ENCODE data around the gene FLRT1.

FLRT1 gene

DNA sequence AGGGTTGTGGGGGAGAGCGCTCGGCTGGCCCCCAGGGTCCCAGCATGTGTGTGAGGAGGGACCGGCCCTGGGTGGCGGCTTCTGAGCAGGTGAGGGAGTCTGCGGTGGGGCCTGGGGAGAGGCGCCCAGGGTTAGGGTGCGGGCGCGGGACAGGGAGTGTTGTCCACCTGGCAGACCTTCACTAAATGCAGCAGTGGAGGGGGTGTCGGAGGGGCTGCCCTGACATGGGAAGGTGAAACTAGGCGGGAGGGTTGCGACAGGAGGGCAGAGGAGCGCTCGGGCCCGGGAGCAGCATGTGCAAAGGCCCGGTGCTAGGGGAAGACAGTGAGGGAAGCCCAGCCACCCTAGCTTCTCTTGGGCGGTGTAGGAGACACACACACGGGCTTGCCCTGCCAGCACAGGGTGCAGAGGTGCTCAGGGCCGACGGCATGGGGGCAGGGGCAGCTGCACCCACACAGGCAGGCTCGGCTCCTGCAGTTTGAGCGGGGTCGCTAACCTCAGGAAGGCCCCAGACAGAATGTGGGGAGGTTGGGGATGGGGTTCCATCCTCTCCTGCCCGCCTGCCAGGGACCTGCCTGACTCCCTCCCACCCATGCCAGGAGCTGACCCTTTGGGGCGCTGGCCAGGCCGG lies 27.3 kb upstream of the FLRT1 start:
- peak overlapping the region; percentile 77 for H3K4me2 ChIP-seq (ENCODE audit: low read length)
- H3K9me3 ChIP-seq (replicated peaks; ENCODE audit: low read length) = no peaks in the 10 kb centered on the region
- H3K36me3 ChIP-seq (ENCODE audit: insufficient read depth, low read length) = no peaks in the 10 kb centered on the region
- peak overlapping the region; percentile 47 for H3K4me3 ChIP-seq (ENCODE audit: low read length)
- H3K27me3 ChIP-seq (ENCODE audit: control insufficient read depth, insufficient read depth, low read length) = no peaks in the 10 kb centered on the region
- peaks cover 15% of the 10 kb centered on the region for H3K4me1 ChIP-seq (ENCODE audit: control insufficient read depth, insufficient read depth, low read length)
- H3K9ac ChIP-seq (ENCODE audit: low read depth, low read length) = no peak overlapping the region

DNA sequence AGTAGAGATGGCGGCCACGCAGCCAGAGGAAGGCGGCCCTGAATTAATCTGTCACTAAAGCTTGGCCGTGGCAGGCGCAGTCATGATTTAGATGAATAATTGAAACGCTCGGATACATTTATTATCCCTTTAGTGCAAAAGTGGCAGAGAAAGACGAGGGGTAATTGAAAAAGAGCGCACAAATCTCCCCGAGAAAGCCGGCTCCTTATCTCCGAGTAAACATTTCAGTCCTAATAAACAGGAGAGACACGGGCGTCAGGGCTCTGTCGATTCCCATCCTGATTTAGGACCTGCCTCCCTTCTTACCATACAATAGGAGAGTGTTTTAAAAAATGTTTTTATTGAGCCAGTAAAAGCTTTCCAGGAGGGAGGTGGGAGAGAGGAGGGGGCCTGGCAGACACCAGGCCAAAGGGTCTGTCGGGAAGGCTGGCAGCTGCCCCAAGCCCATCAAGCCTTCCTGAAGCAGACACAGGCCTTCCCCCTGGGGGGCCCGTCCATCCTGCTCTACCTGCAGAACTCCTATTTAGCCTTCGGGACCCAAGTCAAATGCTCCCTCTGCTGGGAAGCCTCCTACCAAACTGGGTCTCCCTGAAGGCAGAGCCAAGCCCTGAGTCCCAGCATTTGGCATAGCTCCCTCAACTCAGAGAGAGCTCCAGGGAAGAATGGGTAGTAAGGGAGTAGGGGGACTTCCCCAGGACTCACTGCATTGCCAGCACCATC lies 26.7 kb upstream of the FLRT1 start:
- no peak overlapping the region for H3K4me3 ChIP-seq (ENCODE audit: low read length)
- no peaks in the 10 kb centered on the region for H3K36me3 ChIP-seq (ENCODE audit: insufficient read depth, low read length)
- no peaks in the 10 kb centered on the region for H3K9me3 ChIP-seq (replicated peaks; ENCODE audit: low read length)
- H3K4me2 ChIP-seq (ENCODE audit: low read length) = no peak overlapping the region
- H3K27me3 ChIP-seq (ENCODE audit: control insufficient read depth, insufficient read depth, low read length) = no peaks in the 10 kb centered on the region
- H3K9ac ChIP-seq (ENCODE audit: low read depth, low read length) = no peak overlapping the region
- peaks cover 15% of the 10 kb centered on the region for H3K4me1 ChIP-seq (ENCODE audit: control insufficient read depth, insufficient read depth, low read length)

DNA sequence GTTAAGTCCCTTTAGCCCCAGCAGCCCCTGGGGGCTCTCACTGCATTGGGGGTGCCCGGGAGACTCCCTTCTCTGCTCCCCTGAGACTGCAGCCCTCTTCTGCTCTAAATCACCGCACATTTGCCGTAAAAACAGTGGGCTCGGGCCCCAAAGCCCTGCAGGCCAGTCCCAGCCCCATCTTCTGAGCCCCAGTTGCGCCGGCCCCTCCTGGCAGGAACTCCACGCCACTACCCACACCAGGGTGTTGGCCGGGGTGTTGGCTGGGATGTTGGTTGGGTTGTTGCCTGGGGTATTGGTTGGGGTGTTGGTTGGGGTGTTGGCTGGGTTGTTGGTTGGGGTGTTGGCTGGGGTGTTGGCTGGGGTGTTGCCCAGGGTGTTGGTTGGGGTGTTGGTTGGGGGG lies 26.0 kb upstream of the FLRT1 start:
- no peaks in the 10 kb centered on the region for H3K9me3 ChIP-seq (replicated peaks; ENCODE audit: low read length)
- peaks cover 15% of the 10 kb centered on the region for H3K4me1 ChIP-seq (ENCODE audit: control insufficient read depth, insufficient read depth, low read length)
- H3K36me3 ChIP-seq (ENCODE audit: insufficient read depth, low read length) = no peaks in the 10 kb centered on the region
- H3K27me3 ChIP-seq (ENCODE audit: control insufficient read depth, insufficient read depth, low read length) = no peaks in the 10 kb centered on the region
- H3K9ac ChIP-seq (ENCODE audit: low read depth, low read length) = no peak overlapping the region
- H3K4me3 ChIP-seq (ENCODE audit: low read length) = no peak overlapping the region
- no peak overlapping the region for H3K4me2 ChIP-seq (ENCODE audit: low read length)

GRCh38 chr11:64010783-64011182 lies 24.9 kb upstream of the FLRT1 start:
- Histone ChIP-seq H3K9ac (ENCODE audit: low read depth, low read length) (no peak overlapping the region), H3K4me3 (ENCODE audit: low read length) (no peak overlapping the region), H3K4me2 (ENCODE audit: low read length) (no peak overlapping the region), H3K4me1 (ENCODE audit: control insufficient read depth, insufficient read depth, low read length) (peaks cover 15% of the 10 kb centered on the region), H3K27me3 (ENCODE audit: control insufficient read depth, insufficient read depth, low read length) (no peaks in the 10 kb centered on the region), H3K9me3 (replicated peaks; ENCODE audit: low read length) (no peaks in the 10 kb centered on the region), H3K36me3 (ENCODE audit: insufficient read depth, low read length) (no peaks in the 10 kb centered on the region)

DNA sequence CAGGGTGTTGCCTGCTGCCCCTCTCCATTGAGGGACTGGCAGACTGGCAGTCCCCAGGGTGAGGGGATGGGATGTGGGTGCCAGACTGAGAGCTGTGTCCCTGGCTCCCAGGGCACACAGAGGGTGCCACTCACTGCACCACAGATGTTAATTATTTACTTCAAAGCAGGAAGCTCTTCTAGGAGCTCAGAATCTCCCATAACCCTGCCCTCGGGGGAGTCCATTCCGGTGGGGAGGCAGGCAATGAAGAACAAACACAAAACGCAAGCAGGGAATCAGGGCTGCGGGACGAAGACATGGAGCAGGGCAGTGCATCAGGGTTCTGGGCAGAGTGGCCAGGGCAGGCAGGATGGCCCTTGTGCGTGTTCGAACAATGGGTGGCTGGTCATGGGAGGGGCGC lies 24.4 kb upstream of the FLRT1 start:
- no peaks in the 10 kb centered on the region for H3K27me3 ChIP-seq (ENCODE audit: control insufficient read depth, insufficient read depth, low read length)
- peaks cover 15% of the 10 kb centered on the region for H3K4me1 ChIP-seq (ENCODE audit: control insufficient read depth, insufficient read depth, low read length)
- no peaks in the 10 kb centered on the region for H3K36me3 ChIP-seq (ENCODE audit: insufficient read depth, low read length)
- H3K9me3 ChIP-seq (replicated peaks; ENCODE audit: low read length) = no peaks in the 10 kb centered on the region
- no peak overlapping the region for H3K4me2 ChIP-seq (ENCODE audit: low read length)
- no peak overlapping the region for H3K9ac ChIP-seq (ENCODE audit: low read depth, low read length)
- no peak overlapping the region for H3K4me3 ChIP-seq (ENCODE audit: low read length)

DNA sequence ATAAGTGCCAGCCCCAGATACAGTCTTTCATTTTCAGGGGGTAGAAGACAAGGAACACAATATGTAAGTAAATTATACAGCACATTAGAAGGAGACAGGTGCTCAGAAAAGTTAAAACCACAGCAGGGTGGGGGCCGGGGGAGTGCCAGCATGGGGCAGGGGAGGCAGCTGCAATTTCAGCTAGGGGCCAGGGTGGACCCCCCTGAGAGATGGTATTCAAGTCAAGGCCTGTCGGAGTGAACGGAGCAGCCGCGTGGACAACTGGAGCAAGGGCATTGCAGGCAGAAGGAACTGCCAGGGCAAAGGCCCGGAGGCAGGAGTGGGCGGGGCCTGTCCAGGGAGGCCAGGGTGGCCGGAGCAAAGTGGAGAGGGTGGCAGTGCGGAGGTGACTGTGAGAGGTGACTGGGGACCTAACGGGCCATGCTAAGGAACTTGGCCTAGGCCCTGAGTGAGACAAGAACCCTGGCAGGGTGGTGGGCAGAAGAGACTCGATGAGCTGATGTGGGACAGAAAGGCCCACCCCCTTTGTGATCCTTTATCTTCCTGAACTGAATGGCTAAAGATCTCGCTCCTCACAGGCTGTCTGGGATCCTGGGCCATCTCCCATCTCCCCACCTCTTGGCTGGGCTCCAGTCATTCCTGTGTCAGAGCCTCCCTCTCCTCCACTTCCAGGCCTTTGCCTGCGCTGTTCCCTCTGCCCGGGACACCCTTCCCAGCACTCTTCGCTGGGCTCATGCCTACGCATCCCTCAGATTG lies 22.4 kb upstream of the FLRT1 start:
- H3K4me1 ChIP-seq (ENCODE audit: control insufficient read depth, insufficient read depth, low read length) = no peaks in the 10 kb centered on the region
- no peak overlapping the region for H3K9ac ChIP-seq (ENCODE audit: low read depth, low read length)
- no peaks in the 10 kb centered on the region for H3K27me3 ChIP-seq (ENCODE audit: control insufficient read depth, insufficient read depth, low read length)
- H3K9me3 ChIP-seq (replicated peaks; ENCODE audit: low read length) = no peaks in the 10 kb centered on the region
- H3K36me3 ChIP-seq (ENCODE audit: insufficient read depth, low read length) = no peaks in the 10 kb centered on the region
- H3K4me2 ChIP-seq (ENCODE audit: low read length) = no peak overlapping the region
- no peak overlapping the region for H3K4me3 ChIP-seq (ENCODE audit: low read length)

GRCh38 chr11:64014356-64014755 lies 21.4 kb upstream of the FLRT1 start:
- Histone ChIP-seq H3K27me3 (ENCODE audit: control insufficient read depth, insufficient read depth, low read length) (no peaks in the 10 kb centered on the region), H3K4me2 (ENCODE audit: low read length) (no peak overlapping the region), H3K4me1 (ENCODE audit: control insufficient read depth, insufficient read depth, low read length) (no peaks in the 10 kb centered on the region), H3K9ac (ENCODE audit: low read depth, low read length) (no peak overlapping the region), H3K4me3 (ENCODE audit: low read length) (no peak overlapping the region), H3K9me3 (replicated peaks; ENCODE audit: low read length) (no peaks in the 10 kb centered on the region), H3K36me3 (ENCODE audit: insufficient read depth, low read length) (no peaks in the 10 kb centered on the region)

- Histone ChIP-seq H3K9ac (ENCODE audit: low read depth, low read length) (no peak overlapping the region), H3K9me3 (replicated peaks; ENCODE audit: low read length) (no peaks in the 10 kb centered on the region), H3K27me3 (ENCODE audit: control insufficient read depth, insufficient read depth, low read length) (peaks cover 7% of the 10 kb centered on the region), H3K4me3 (ENCODE audit: low read length) (no peak overlapping the region), H3K4me1 (ENCODE audit: control insufficient read depth, insufficient read depth, low read length) (no peaks in the 10 kb centered on the region), H3K4me2 (ENCODE audit: low read length) (no peak overlapping the region), H3K36me3 (ENCODE audit: insufficient read depth, low read length) (no peaks in the 10 kb centered on the region)
These were observed 20.2 kb upstream of the FLRT1 start for GRCh38 chr11:64015510-64015909.

DNA sequence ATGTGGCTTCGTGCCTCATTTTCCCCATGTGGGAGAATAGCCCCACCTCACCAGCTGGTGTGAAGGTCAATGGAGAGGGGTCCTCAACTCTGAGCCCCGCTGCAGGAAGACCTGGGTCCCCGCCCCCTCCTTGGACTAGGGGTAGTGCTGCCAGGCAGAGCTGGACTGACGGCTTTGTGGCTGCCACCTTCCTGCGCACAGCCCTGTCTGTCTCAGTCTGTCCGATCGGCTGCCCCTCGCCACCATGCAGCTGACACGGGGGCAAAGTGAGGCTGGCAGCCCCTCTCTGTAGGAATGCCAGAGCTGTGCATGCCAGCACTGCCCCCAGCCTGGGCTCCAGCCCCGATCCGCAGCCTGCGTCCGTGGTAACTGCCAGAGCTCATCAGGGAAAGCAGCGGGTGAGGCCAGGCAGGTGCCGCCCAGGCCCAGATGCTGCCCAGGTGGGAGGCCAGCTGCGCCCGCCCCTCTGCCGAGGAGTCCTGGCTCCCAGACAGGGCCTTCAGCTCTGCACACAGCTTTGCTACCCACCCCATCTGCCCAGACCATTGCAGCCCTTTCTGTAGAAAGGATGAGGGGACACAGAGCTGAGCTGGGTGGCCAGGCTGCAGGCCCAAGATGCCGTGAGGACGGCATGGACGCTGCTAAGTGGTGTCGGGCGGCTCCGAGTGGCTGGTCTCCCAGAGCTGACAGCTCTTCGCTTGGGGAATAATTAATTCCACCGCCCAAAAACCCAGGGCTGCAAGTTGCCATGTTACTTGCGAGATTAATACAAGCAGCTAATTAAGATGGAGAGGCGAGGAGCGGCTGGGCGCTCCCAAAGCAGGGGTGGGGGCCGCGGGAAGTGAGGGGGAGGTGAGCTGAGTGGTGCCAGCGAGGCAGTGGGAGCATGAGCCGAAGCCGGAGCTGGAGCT lies 19.5 kb upstream of the FLRT1 start:
- Histone ChIP-seq H3K9ac (ENCODE audit: low read depth, low read length) (no peak overlapping the region), H3K27me3 (ENCODE audit: control insufficient read depth, insufficient read depth, low read length) (peaks cover 8% of the 10 kb centered on the region), H3K4me1 (ENCODE audit: control insufficient read depth, insufficient read depth, low read length) (no peaks in the 10 kb centered on the region), H3K4me2 (ENCODE audit: low read length) (no peak overlapping the region), H3K4me3 (ENCODE audit: low read length) (no peak overlapping the region), H3K9me3 (replicated peaks; ENCODE audit: low read length) (no peaks in the 10 kb centered on the region), H3K36me3 (ENCODE audit: insufficient read depth, low read length) (no peaks in the 10 kb centered on the region)

DNA sequence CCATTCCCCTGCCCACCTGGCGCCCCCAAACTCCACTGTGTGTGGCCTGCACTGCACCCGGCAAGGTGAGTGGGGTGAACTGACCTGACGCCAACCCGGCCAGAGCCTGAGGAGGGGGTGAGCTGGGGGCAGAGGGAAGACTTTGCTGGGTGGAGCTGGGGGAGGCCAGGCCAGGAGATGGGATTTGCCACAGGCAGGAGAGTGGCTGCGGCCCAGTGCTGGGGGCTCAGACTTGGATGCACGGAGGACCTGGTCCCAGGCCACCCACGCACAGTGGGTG lies 17.8 kb upstream of the FLRT1 start:
- Histone ChIP-seq H3K9me3 (replicated peaks; ENCODE audit: low read length) (no peaks in the 10 kb centered on the region), H3K4me2 (ENCODE audit: low read length) (no peak overlapping the region), H3K9ac (ENCODE audit: low read depth, low read length) (no peak overlapping the region), H3K27me3 (ENCODE audit: control insufficient read depth, insufficient read depth, low read length) (peaks cover 8% of the 10 kb centered on the region), H3K4me3 (ENCODE audit: low read length) (no peak overlapping the region), H3K36me3 (ENCODE audit: insufficient read depth, low read length) (no peaks in the 10 kb centered on the region), H3K4me1 (ENCODE audit: control insufficient read depth, insufficient read depth, low read length) (no peaks in the 10 kb centered on the region)

GRCh38 chr11:64018310-64018709 lies 17.4 kb upstream of the FLRT1 start:
- Histone ChIP-seq H3K9me3 (replicated peaks; ENCODE audit: low read length) (no peaks in the 10 kb centered on the region), H3K4me3 (ENCODE audit: low read length) (no peak overlapping the region), H3K36me3 (ENCODE audit: insufficient read depth, low read length) (no peaks in the 10 kb centered on the region), H3K27me3 (ENCODE audit: control insufficient read depth, insufficient read depth, low read length) (peaks cover 8% of the 10 kb centered on the region), H3K4me2 (ENCODE audit: low read length) (no peak overlapping the region), H3K4me1 (ENCODE audit: control insufficient read depth, insufficient read depth, low read length) (no peaks in the 10 kb centered on the region), H3K9ac (ENCODE audit: low read depth, low read length) (no peak overlapping the region)

Measured in skeletal muscle satellite cell (primary cell).